ENCODE results near the gene FGF1.

Gene FGF1

DNA sequence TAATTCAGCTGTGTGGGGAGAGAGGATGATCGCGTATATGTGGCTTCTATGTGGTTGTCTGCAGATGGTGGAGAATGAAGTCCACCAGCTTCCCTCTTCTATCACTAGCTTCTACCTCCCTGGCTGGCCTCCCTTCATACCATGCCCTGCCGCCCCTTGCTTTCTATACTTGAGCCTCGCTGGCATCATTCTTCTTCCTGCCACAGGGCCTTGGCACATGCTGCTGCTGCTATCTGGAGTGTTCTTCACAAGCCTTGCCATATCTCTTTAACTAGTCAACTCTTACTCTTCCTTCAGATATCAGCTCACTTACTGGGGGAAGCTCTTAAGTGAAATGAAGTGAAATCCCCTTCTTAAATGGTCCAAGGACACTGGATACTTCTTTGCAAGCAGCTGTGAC, 100.4 kb downstream of the FGF1 start:
- DNase-seq (ENCODE audit: low read depth in 2 of 2), result no peak

DNA sequence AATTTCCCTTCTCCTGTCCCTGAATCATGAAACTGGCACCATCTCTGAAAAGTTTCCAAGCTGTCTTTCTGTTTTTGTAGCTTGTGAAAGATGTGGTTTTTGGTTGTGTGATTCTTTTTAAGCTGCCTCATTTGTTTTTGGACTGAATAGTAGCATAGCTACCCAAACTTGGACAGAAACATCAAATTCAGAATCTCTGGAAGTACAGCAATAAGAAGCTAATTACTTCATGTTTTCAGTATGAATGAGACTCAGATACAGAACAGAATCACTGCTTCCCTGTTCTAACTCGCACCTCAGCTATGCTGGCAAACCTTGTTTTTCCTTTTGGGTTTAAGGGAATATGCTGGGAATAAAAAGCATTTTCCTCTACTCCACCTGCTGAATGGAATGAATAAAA, 101.0 kb downstream of the FGF1 start:
- no peak for DNase-seq (ENCODE audit: low read depth in 2 of 2)

DNA sequence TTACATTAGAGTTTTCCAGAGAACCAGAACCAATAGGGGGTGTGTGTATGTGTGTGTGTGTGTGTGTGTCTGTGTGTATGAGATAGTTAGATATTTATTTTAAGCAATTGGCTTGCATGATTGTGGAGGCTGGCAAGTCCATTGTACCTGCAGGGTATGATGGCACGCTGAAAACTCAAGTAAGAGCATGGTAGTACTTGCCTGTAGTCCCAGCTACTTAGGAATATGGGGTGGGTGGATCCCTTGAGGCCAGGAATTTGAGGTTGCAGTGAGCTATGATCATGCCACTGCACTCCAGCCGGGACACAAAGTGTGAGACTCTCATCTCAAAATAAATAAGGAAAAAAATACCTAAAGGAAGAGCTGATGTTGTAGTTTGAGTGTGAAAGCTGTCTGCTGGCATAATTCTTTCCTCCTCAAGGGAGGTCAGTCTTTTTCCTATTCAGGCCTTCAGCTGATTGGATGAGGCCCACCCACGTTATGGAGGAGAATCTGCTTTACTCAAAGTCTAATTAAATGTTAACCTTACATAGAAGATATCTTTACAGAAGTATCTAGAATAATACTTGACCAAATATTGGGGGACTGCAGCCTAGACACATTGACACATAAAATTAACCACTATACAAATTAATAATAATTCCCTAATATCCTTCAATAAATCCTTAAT, 107.6 kb downstream of the FGF1 start:
- no peak for DNase-seq (ENCODE audit: low read depth in 2 of 2)

DNA sequence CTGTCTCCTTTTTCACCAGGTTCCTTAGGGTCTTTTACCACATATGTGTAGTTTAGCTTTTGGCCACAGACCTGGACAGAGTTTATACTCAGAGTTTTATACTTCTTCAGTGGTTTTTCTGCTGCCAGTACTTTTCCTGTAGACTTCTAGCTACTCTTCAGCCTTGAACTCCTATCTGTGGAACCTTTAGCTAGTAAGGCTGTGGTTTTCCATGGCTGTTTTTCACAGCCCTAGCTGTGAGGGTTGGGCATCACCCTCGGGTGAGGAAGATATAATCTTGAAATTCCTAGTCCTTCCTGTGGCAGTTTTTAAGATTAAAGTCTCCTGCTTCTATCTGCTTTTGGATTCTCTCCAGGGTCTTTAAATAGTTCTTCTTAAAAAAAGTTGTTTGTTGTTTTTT, 109.1 kb downstream of the FGF1 start:
- DNase-seq (ENCODE audit: low read depth in 2 of 2), result no peak

DNA sequence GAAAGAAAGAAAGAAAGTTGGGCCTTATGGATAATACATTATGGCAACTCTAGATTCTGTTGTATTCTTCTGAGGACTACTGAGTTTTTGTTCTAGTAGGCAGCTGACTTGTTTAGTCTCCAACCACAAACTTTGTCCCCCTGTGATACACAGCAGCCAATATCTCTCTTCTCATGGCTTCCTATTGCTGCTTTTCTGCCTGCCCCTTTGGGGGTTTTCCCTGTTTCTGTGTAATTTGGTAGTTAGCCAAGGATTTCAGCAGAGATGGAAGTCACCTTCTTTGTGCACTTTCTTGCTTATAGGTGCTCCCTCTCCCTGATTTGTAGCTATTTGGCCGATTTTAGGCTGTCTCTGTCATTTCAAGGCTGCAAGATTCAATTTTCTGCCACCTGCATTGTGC, 109.6 kb downstream of the FGF1 start:
- DNase-seq (ENCODE audit: low read depth in 2 of 2), result no peak

DNA sequence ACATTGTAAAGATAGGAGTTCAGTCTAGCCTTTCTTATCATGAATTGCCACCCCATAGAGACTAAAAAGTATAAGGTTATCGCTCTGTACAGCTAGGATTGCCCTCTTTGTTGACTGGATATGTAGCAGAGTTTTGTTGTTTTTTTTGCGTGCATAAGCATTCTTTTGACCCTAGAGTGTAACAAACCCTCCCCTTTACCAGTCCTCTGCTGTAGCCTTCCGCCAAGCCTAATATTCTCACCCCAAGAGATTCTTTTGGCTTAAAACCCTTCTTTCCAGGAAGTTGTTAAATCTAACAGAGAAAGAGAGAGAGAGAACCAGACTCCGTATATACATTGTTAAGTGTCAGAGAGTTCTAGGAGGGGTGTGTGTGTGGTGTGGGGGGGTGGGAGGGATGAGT, 113.9 kb downstream of the FGF1 start:
- no peak for DNase-seq (ENCODE audit: low read depth in 2 of 2)

DNA sequence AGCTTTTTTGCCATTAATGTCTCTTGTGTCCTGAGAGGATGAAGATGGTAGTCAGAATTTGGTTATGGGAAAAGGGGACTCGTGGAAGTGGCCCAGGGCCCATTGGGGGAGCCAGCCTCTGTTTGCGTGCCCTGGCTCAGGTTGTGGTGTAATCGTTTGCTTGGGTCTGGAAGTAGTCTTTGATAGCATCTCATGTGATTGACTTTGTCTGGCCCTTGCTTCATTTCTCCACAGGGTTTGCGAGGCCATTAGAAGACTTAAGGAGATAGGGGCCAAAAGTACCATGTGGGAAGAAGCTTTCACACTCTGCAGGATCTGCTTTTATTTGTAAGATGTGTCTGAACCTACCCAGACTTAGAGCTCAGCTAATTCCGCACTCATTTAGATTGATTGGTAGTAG, 114.5 kb downstream of the FGF1 start:
- no peak for DNase-seq (ENCODE audit: low read depth in 2 of 2)

DNA sequence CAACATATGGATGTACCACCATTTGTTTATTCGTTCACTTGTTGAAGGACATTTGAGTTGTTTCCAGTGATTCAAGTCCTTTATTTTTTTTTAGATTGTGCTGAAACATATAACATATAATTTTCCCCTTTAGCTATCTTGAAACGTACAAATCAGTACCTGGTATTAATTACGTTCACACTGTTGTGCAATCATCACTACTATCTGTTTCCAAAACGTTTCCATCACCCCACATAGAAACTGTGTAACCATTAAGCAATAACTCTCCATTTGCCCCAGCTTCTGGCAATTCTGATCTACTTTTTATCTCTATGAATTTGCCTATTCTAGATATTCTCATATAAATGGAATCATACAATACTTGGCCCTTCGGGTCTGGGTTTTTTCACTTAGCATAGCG, 116.0 kb downstream of the FGF1 start:
- DNase-seq (ENCODE audit: low read depth in 2 of 2), result no peak

DNA sequence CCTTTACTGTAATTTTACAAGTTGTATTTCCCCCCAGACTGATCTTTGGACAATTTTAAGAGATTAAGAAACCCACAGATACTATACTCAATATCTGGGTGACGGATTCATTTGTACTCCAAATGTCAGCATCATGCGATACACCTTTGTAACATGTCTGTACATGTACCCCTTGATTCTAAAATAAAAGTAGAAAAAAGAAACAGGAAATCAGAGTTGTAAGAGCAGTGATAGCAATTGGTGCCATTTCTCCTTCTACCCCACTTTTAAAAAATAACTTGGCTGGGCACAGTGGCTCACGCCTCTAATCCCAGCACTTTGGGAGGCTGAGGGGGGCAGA, 116.9 kb downstream of the FGF1 start:
- no peak for DNase-seq (ENCODE audit: low read depth in 2 of 2)

DNA sequence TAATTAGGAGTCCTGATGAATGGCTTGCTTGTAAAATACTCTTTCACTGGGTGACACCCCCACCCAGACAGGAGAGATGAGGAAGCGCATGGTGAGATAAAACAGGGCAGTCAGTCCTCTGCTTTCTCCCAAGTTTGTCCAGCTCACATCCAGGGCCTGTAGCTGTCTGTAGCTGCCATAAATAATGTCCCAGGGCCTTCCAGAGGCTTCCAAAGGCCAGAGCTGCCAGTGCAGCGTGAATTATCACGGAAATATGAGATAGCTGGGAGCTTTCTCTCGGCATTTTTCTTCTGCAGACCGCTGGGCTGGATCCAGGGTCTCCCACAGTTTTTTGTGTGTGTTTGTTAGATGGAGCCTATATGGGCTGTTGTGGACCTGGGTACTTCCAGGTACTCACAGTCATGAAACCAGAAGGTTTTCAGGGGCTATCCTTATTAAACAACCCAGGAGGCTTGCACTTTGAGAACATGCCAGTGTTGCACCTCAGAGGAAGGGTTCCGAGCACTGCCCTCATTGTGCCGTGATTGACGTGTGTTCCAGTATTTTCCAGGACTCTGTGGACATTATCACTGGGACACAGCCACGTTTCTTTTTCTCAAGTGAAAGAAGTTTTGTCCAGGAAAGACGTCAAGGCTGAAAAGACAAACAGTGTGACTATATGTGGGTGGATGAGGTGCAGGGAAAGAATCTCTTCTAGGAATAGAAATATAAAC, 117.5 kb downstream of the FGF1 start:
- DNase-seq (ENCODE audit: low read depth in 2 of 2), result no peak

DNA sequence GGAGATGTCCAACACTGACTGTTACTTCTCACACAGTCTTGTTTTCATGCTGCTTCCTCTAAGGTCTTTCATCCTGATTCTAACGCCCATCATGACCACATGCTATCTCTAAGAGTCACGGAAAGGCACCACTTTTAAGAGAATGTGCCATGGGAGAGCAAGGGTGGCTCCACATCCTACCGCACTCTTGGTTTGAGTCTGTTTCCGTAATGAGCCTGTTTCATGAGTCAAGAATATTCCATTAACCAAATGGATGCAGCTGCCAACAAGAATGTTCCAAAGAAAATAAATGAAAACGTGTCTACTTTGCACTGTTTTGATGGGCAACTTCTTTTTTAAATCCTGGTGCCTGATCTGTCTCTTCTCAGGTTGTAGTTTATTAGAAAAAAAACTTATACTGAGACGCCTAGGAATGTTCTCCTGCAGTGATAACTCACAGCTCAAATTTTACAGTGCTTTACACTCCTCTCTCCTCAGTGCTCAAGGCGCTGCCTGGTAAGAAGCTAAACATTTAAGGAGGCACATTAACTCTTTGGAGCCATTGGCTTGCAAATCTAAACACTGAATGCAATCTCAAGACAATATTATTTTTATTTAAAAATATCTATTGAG, 124.3 kb downstream of the FGF1 start:
- DNase-seq (ENCODE audit: low read depth in 2 of 2), result no peak

DNA sequence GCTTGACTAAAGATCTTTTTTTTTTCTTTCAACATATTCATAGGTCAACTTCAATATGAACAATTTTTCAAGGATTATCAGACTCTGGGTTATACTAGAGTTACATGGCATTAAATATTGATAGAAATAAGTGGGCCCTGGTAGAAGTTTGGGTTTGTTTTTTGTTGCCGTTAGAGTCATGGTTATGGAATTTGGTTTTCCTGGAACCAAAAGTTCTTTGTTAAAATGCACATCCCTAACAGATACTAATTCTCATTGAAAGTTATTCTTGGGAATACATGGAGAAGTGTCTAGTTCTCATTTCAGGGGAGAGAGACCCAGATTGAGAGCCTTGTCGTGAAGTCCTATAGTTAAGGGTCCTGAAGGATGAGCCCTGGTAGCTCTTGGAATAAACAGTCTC, 124.9 kb downstream of the FGF1 start:
- no peak for DNase-seq (ENCODE audit: low read depth in 2 of 2)

DNA sequence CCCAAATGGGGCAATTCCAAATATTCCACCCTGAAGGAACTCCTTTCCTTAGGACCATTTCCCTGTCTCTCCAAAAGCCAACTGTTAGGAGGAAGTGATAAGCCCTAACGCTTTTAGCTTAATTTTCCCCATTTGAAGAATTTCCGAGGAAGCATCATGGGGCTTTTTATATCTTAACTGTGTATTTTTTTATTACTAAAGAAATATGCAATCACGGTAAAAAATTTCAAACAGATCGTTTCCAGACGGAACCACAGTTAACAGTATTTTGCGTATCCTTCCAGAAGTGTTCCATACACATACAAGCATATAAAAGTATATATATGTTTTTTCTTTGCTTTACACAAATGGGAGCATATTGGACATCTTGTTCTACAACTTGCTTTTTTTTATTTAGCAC, 133.8 kb downstream of the FGF1 start:
- DNase-seq (ENCODE audit: low read depth in 2 of 2), result no peak

DNA sequence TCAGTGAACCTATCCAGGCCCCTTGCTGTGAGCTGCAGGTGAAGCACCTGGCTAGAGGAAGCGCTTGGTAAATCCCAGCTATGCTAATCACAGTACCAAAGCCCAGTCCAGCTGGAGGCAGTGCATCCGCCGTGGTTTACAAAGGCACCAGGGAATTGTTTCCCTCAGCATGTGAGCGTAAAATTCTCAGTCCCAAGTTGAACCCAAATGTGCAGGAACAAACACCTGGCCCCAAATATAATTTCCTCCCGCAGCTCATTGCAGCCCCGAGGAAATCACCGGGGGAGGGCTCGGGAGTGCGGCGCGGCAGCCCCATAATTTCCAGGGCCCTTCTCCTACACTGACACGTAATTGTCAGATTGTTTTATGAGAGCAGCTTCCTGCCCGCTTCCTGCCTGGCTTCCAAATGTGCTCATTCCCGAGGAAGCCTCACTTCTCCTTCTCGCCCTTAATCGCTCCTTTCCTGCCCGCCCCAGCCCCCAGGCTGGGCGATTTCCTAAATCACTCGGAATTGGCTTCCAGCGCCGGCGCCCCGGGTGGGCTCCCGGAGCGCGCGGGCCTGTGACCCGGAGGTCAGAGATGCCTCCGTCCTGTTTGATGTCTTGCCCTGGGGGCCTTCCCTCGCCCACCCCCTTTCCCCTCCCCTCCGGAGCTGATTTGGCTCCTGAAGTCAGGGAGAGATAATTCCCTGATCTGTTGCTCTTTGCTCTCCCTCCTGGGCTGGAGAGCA, 134.4 kb downstream of the FGF1 start:
- no peak for DNase-seq (ENCODE audit: low read depth in 2 of 2)

DNA sequence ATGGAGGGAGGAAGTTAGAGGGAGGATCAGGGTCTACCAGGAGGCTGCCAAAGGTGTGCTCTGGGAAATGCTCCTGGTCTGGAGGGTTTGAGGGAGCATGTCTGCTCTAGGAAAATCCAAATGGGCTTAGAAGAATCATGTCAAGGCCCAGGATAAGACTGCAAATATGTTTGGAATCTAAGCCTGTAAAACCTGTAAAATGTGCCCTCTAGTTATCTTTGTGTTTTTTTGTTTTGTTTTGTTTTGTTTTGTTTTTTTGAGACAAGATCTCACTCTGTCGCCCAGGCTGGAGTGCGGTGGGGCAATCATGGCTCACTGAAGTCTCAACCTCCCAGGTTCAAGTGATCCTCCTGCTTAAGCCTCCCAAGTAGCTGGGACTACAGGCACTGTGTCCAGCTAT, 135.4 kb downstream of the FGF1 start:
- no peak for DNase-seq (ENCODE audit: low read depth in 2 of 2)

DNA sequence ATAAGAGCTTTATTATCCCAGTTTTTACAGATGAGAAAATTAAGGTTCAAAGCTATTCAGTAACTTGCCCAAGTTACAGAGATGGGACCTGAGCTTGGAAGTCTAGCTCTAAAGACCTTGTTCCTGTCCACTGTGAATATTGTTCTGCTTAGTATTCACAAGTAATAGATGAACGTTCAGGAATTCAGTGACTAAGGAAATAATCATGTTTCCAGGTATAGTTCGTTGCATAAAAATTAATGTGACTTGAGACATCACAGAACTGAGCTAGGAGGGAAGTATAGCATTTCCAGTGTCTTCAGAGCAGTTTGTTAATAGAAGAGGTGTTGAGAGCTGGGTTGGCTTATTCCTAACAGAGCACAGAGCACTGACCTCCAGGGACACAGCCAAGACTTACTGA, 136.1 kb downstream of the FGF1 start:
- no peak for DNase-seq (ENCODE audit: low read depth in 2 of 2)

DNA sequence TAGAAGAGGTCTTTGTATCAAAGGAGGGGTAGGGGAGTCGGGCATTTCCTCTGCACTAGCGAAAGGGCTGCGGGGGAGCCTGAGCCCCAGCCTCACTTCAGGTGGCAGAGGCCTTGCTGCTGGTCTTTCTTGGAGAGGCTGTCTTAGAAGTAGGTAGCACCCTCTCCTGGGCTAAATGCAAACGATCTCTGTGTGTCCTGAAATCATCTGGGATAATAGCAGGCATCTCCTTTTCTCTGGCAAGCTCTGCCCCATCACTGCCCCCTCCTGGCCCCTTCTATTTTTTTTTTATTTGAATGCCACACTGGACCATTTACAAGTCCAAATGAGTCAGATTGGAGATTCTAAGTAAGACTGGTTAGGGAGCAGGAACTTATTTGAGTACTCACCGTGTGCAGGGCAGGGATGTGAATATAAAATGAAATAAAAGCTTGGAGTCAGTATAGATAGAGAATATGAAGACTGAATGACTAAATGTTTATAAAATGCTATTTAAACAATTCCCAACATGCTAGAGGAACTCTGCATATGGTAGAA, 137.1 kb downstream of the FGF1 start:
- peak; percentile 81 to 82 for DNase-seq (ENCODE audit: low read depth in 2 of 2)

DNA sequence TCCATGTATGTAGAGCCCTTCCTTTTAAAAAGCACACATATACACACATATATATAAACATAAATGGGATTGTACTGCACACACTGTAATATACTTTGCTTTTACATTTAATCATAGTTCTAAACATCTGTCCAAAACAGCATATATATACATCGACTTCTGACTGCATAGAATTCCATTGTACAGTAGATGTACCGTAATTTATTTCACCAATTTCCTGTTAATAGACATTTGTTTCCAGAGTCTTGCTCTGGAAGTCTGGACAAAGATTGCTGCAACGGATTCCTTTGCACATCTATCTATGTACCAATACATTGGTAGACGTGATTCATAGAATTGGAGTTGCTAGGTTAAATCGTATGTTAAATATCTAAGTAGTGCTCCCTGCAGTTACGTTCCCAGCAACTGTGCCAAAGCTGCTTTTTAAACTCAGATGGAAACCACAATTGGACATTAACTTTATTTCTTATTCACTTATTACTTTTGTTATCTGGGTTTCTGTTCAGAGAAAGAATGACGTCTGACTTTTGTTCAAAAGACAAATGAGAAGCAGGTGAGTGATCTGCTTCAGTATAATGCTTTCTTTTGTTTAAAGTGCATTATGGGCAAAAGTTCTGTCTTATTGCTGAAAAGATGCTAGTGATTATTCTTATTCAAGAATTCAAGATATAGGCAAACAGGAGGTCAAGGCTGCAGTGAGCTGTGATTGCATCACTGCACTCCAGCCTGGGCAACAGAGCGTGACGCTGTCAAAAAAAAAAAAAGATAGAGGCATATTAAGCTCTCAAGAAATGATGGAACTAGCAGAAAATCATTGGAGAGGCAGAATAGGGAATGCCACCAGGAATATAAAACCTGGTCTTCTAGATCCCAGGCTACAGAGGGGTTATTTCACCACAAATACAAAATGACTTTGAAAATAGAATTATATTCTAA, 138.2 kb downstream of the FGF1 start:
- no peak for DNase-seq (ENCODE audit: low read depth in 2 of 2)

DNA sequence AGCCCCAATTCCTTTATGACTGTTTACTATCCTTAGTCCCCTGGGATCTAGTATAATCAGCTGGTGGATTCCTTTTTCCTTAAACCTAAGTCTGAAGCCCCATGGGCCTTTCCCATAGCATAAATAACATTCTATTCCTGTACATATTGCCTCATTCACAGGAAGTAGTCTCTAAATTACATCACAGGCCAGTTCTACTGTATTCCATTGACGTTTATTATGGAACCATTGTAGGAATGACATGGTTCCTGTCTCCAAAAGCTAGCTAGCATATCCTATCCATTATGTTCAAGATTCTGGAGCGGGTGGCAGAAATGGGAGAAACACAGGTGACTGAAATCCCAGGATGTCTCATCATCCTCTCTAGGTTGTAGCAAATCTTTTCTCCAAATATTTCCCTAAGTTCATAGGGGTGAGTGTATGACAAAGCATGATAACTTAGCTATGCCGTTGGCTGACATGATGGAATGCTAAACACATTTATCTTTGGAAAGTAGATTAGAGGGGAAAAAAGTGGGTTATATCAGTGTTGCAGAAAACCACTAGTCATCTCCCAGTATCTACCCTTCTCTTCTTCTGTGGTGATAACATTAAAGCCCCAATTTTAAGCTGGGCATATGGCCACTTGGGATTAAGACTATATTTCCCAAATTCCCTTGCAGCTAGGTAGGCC, 140.1 kb downstream of the FGF1 start:
- DNase-seq (ENCODE audit: low read depth in 2 of 2), result peak; percentile 40 to 49

DNA sequence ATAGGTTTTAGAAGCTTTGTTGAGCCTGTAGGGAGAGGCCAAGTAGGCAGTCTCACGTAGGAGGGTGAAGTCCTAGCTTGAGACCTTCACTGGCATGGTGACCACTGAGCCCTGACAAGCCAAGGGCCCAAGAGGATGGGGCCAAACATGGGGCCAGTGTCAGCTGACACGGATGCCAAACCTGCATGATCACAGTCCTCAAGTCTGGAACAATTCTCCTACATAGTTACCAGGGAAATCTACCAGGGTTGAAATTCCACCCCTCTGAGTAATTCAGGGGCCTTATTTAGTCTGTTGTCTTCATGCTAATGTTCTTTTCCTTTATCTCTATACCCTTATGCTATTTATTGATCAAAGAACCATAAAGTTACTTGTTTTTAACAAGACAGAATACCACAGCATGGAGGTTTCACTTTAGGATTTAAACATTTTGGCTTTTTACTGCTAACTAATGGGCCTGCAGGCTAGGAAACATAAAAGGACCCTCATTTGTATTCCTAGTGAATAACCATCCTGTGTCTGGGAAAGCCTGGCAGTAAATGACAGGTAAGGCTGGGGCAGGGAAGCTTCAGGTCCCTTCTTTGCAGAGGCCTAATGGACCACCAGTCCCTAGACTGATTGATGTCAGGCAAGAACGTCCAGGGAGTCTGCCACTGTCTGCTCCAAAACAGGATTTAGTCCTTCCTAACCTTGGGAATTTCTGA, 140.8 kb downstream of the FGF1 start:
- DNase-seq (ENCODE audit: low read depth in 2 of 2), result no peak
